Astrocyte (in vitro differentiated cells and primary cell): ENCODE data around the gene CREM. TPM values are rescaled to one million over a fixed set of nuclear protein-coding genes. Genes with fewer than 3 reads are reported as not detected.

ENCODE experiments used
- DNase-seq: peaks from one replicate; pipeline ENCODE4 v3.0.0-alpha.2; 2010; ENCODE audit warnings: low read depth
- FAIRE-seq: peaks from 2 replicates; lab custom pipeline; 2011; peaks lifted over from hg19 to GRCh38; lab: Jason Lieb, UNC
- H2AFZ ChIP-seq: 2 replicates; pipeline ENCODE4 v1.6.0; 2012; ENCODE audit warnings: low read depth, low read length, inconsistent platforms
- H3K27ac ChIP-seq: 2 replicates; pipeline ENCODE4 v1.5.1; 2011; ENCODE audit warnings: low read depth, low read length, inconsistent platforms
- H3K27me3 ChIP-seq: 2 replicates; pipeline ENCODE4 v1.6.0; 2011; ENCODE audit warnings: low read length, inconsistent platforms; ENCODE audit not compliant: insufficient read depth
- H3K36me3 ChIP-seq: 2 replicates; pipeline ENCODE4 v1.5.1; 2011; ENCODE audit warnings: low read length, inconsistent platforms; ENCODE audit not compliant: insufficient read depth
- H3K4me1 ChIP-seq: 2 replicates; pipeline ENCODE4 v1.5.1; 2011; ENCODE audit warnings: low read length, inconsistent platforms; ENCODE audit not compliant: insufficient read depth
- H3K4me2 ChIP-seq: 2 replicates; pipeline ENCODE4 v1.6.0; 2012; ENCODE audit warnings: low read length, inconsistent platforms
- H3K4me3 ChIP-seq: 2 replicates; pipeline ENCODE4 v1.5.1; 2011; ENCODE audit warnings: low read depth, mild to moderate bottlenecking, low read length, inconsistent platforms; ENCODE audit not compliant: insufficient read depth
- H3K79me2 ChIP-seq: 2 replicates; pipeline ENCODE4 v1.6.0; 2012; ENCODE audit warnings: mild to moderate bottlenecking, low read length, inconsistent platforms; ENCODE audit not compliant: insufficient read depth
- H3K9ac ChIP-seq: 2 replicates; pipeline ENCODE4 v1.6.0; 2012; ENCODE audit warnings: mild to moderate bottlenecking, low read length, inconsistent platforms
- H3K9me3 ChIP-seq: 2 replicates; pipeline ENCODE4 v1.5.1; 2012; ENCODE audit warnings: low read depth, mild to moderate bottlenecking, low read length, inconsistent platforms; ENCODE audit not compliant: insufficient read depth
- H4K20me1 ChIP-seq: 2 replicates; pipeline ENCODE4 v1.6.0; 2012; ENCODE audit warnings: low read length, inconsistent platforms; ENCODE audit not compliant: insufficient read depth
- H3K27ac Mint-ChIP-seq: one replicate; pipeline ENCODE4 v1.8.0; 2021; ENCODE audit warnings: mild to moderate bottlenecking, mixed read lengths; ENCODE audit not compliant: unreplicated experiment
- H3K27me3 Mint-ChIP-seq: one replicate; pipeline ENCODE4 v1.8.0; 2021; ENCODE audit warnings: low read depth, mixed read lengths; ENCODE audit not compliant: unreplicated experiment
- H3K36me3 Mint-ChIP-seq: one replicate; pipeline ENCODE4 v1.8.0; 2021; ENCODE audit warnings: low read depth, mixed read lengths; ENCODE audit not compliant: unreplicated experiment
- H3K4me1 Mint-ChIP-seq: one replicate; pipeline ENCODE4 v1.8.0; 2021; ENCODE audit warnings: low read depth, mixed read lengths; ENCODE audit not compliant: unreplicated experiment
- H3K4me3 Mint-ChIP-seq: one replicate; pipeline ENCODE4 v1.8.0; 2021; ENCODE audit warnings: mild to moderate bottlenecking, moderate library complexity, mixed read lengths; ENCODE audit not compliant: unreplicated experiment
- H3K9me3 Mint-ChIP-seq: one replicate; pipeline ENCODE4 v1.8.0; 2021; ENCODE audit warnings: mild to moderate bottlenecking, mixed read lengths; ENCODE audit not compliant: unreplicated experiment
- EZH2 ChIP-seq: IDR thresholded peaks from 2 replicates; pipeline ENCODE4 v1.6.1; 2012; ENCODE audit warnings: mild to moderate bottlenecking, low read length, inconsistent platforms; ENCODE audit not compliant: insufficient read depth
- total RNA-seq: library from RNA; stranded (reverse); gene quantifications from 2 replicates; pipeline ENCODE4 v1.2.1, GENCODE V29; 2021
- TF ChIP-seq, protein P1 (sequence below): IDR thresholded peaks from 2 replicates; pipeline ENCODE4 v1.5.1; 2011; ENCODE audit warnings: low read depth, mild to moderate bottlenecking, inconsistent platforms, low read length, moderate library complexity; ENCODE audit not compliant: insufficient read depth

CREM gene
- total RNA-seq, 1 donor from 2014 or later, result 38.3 TPM

DNA sequence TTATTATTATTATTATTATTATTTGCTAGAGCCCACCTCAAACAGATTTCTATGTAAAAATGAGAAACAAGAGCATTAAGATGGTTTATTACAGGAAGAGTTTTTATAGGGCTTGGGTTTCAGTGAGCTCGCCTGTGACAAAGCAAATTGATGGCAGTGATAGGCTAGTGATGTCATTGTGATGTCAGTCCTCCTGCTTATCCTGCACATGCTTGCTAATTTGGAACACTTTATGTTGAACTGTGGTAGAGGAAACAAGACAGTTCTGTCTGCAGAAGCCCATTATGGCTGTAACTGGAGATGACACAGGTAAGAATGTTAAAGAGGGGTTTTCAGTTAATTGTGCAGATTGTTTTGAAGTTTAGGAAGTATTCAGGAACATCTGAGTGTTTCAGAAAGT lies 68.3 kb downstream of the CREM start:
- DNase-seq (peak; percentile 79), FAIRE-seq (no peak)
- Histone ChIP-seq H3K27ac (peak overlapping the region; percentile 91), H3K4me2 (peak overlapping the region; percentile 90), H3K79me2 (no peaks in the 10 kb centered on the region), H3K9me3 (no peaks in the 10 kb centered on the region), H3K27me3 (no peaks in the 10 kb centered on the region), H3K4me3 (peak overlapping the region; percentile 70), H3K36me3 (no peaks in the 10 kb centered on the region), H4K20me1 (no peaks in the 10 kb centered on the region), H3K4me1 (peaks cover 5% of the 10 kb centered on the region), H3K9ac (peak overlapping the region; percentile 82), H2AFZ (peak overlapping the region; percentile 79)
- H3K36me3 Mint-ChIP-seq, result no peaks in the 10 kb centered on the region
- TF ChIP-seq EZH2, result no peak
- TF ChIP-seq, protein P1, sequence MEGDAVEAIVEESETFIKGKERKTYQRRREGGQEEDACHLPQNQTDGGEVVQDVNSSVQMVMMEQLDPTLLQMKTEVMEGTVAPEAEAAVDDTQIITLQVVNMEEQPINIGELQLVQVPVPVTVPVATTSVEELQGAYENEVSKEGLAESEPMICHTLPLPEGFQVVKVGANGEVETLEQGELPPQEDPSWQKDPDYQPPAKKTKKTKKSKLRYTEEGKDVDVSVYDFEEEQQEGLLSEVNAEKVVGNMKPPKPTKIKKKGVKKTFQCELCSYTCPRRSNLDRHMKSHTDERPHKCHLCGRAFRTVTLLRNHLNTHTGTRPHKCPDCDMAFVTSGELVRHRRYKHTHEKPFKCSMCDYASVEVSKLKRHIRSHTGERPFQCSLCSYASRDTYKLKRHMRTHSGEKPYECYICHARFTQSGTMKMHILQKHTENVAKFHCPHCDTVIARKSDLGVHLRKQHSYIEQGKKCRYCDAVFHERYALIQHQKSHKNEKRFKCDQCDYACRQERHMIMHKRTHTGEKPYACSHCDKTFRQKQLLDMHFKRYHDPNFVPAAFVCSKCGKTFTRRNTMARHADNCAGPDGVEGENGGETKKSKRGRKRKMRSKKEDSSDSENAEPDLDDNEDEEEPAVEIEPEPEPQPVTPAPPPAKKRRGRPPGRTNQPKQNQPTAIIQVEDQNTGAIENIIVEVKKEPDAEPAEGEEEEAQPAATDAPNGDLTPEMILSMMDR, result no peak
- H3K27me3 Mint-ChIP-seq, result no peaks in the 10 kb centered on the region
- peaks cover 15% of the 10 kb centered on the region for H3K4me1 Mint-ChIP-seq
- no peaks in the 10 kb centered on the region for H3K9me3 Mint-ChIP-seq
- H3K4me3 Mint-ChIP-seq, result peak overlapping the region; percentile 83
- peak overlapping the region; percentile 97 for H3K27ac Mint-ChIP-seq

DNA sequence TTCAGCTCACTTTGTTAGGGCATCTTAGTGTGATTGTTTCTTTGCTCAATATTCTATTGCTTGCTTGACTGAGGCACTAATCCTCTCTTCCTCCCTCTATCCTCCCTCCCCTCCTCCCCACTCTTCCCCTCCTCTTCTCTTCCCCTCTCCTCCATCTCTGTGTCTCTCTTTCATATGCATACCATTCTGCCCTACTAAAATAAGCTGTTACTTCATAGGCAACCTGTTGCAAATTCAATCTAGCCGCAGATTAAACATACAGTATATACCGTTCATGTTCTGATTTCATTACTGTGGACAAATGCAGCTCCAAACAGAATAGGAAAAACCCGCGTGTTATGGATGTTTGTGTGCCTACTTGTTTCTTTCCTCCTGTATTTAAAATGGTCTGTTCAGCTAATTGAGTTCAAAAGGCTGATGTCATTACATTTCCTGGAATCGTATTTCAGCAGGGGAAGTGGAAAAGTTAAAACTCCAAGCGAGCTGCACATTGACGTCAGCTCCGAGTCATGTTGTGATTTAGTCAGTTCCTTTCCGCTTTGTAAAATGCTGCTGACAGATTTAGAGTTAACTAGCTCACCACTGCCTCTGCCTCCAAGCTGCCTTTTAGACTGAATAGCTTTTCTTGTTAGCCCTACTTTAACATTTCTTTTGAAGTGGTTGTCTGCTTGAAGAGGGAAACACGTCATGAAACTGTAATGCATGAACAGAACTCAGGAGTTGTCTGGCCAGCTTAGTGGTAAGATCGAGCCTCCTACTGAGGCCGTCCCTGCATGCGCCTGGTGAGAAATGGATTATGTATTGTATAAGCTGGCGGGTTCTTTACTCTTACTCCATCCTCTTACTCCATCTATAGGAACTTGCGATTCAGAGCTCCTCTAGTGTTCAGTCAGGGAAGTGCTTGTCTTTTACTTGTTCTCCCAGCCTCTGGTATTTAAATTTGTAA lies 69.0 kb downstream of the CREM start:
- Histone ChIP-seq H2AFZ (peak overlapping the region; percentile 79), H3K4me3 (peak overlapping the region; percentile 70), H3K9me3 (no peaks in the 10 kb centered on the region), H3K4me2 (peak overlapping the region; percentile 90), H3K9ac (peak overlapping the region; percentile 82), H3K36me3 (no peaks in the 10 kb centered on the region), H3K27ac (peak overlapping the region; percentile 91), H4K20me1 (no peaks in the 10 kb centered on the region), H3K27me3 (no peaks in the 10 kb centered on the region), H3K4me1 (peaks cover 5% of the 10 kb centered on the region), H3K79me2 (peaks cover 3% of the 10 kb centered on the region)
- H3K27me3 Mint-ChIP-seq, result no peaks in the 10 kb centered on the region
- FAIRE-seq, result peak; percentile 90
- no peak for TF ChIP-seq EZH2
- TF ChIP-seq, protein P1, result peak; percentile 89
- peaks cover 15% of the 10 kb centered on the region for H3K4me1 Mint-ChIP-seq
- H3K27ac Mint-ChIP-seq, result peak overlapping the region; percentile 97
- H3K36me3 Mint-ChIP-seq, result no peaks in the 10 kb centered on the region
- DNase-seq, result peak; percentile 99
- peak overlapping the region; percentile 83 for H3K4me3 Mint-ChIP-seq
- no peaks in the 10 kb centered on the region for H3K9me3 Mint-ChIP-seq
